NCI-H2227 treated with DMSO at 0.1 percent for 48 hours (cell line): Measurements from ENCODE around the gene NIT1.

ENCODE experiments used
- DNase-seq: peaks from one replicate; lab custom pipeline; 2025; lab: John Stamatoyannopoulos, UW

Gene NIT1

DNA sequence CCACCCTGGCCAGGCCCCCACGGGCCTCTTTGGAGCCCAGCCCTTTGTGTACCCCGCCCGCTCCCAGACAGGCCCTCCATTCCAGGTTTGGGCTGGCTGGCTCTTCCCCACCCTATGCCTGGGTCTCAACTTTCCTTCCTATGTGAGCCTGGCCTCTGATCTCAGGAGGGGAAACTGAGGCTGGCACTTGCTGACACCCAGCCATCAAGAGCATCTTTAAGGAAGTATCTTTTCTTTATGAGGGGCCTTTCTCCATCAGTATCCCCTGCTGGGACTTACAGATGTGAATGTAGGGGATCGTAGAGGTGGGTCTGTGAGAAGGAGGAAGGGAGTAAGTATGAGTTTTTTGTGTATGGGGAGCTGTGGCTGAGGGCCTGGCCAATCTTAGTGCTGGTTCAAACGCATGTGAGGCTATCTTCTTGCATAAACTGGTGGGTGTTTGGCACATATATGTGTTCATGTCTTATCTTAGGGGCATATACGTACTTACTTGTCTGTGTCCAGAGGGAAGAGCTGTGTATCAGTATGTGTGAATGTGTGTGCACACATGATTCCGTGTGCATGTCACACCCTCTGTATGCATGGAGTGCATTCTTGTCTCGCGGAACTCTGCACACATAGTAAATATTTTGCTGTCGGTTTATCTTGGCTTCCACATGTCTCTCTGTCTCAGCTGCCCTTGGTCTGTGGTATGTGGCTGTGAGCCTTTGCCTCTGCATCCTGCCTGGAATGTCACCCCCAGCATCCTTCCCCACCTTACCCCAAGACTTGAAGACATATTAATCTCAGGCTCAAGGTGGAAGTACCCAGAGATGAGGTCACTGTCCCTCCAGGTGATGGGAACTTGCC lies 33.9 kb upstream of the NIT1 start:
- DNase-seq: no peak

DNA sequence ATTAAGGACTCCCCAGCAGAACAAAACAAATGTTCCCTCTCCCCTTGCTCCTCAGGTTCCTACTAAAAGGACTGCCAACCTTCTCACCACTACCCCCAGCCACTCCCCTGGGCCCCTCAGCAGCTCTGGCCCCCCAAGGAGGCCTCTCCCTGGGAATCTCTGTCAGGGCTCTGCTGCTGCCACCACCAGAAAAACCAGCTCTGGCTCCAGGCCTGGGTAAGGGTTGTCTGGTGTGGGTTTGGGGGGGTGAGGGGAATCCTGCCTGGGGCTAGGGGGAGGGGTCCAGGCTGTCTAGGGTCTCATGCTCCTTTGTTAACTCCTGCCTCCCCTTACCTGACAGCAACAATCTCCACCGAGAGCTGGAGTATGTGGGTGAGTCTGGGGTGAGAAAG lies 33.3 kb upstream of the NIT1 start:
- no peak for DNase-seq

DNA sequence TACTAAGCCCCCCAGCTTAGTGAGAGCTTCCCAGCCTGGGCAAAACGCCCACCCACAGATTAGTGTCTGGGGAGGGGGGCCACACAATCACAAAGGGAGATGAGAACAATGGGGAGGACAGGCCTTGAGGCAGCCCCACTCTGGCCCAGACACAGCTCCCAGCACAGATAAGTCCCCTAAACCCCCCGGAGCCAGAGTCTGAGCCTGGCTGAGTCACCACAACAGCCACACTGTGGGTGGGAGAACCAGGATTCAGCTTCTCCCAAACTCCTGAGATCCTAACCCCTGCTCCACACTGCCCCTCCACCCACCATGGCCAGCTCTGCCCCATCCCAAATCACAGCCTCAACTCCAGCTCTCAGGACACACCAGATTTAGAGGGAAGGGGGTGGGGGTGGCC lies 32.7 kb upstream of the NIT1 start:
- DNase-seq: no peak

DNA sequence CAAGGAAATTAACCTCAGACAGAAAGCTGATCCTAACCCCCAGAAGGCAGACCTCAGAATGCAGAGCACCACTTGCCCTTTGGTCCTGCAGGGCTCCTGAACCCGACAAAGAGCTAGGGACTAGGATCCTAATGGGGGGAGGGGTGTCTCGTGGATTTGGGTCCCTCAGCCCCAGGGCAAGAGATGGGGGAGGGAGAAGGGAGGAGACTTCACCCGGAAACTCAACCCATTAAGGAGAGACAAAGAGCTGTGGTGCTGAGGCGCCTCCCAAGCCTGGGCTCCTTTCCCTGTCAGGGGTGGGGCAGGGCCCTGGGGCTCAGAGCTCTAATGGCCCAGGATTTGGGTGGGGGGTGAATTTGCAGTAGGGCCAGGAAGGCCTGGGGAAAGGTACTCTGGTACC lies 31.4 kb upstream of the NIT1 start:
- DNase-seq: no peak

DNA sequence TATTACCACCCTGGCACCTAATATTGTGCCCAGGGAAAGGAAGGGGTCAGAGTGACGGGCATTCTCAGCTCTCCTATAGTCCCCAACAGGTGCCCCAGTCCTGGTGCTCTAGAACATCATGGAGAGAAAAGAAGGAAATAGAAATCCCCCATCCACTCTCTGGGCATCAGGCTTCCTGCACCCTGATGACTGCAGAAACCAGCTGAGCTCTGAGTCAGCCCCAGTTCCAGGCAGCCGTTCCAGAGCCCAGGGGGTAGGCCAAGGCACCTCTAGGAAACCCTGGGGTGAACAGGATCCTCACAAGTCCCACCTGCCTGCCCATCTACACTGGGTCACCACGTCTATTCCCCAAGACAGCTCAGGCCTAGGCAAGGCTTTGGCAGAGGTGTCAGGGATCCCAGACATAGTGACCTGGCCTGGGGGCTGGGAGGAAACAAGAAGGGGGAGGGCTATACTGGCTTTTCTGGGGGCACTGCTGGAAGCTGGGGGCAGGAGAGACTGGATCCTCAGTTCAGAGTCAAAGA lies 29.3 kb upstream of the NIT1 start:
- DNase-seq: no peak

DNA sequence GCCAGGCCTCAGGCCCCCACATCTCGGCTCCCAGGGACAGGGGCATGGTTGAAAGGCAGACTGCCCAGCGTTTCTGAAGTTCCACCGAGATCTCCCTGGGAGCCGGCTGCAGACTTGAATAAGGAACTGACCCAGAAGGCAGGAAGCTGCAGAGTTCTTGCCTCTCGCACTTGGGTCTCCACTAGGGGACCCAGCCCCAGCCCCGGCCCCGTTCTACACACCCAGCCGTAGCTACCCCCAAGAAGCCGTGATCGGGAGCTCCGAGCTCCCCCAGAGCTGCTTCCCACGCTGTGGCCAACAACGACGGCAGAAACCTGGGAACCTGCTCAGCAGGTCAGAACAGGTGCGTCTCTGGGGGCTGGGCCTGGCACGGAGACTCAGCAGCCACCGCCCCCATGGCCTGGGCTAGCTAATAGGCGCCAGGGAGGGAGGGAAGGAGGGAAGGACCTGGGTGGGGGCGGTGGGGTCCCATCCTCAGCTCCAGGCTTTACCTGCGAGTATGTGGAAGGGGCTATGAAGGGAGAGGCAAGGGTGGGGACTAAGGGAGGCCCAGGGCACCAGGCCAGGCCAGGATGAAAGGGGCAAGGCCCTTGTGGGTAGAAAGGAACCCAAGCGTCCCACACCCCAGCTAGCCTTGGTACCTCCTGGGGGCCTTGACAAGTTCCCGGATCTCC lies 28.5 kb upstream of the NIT1 start, which contains the start of gene NECTIN4:
NECTIN4 (minus strand) TSS at position 308 of the 674 bp plus-strand sequence; CDS start at position 46, 262 bp downstream.
- no peak for DNase-seq

DNA sequence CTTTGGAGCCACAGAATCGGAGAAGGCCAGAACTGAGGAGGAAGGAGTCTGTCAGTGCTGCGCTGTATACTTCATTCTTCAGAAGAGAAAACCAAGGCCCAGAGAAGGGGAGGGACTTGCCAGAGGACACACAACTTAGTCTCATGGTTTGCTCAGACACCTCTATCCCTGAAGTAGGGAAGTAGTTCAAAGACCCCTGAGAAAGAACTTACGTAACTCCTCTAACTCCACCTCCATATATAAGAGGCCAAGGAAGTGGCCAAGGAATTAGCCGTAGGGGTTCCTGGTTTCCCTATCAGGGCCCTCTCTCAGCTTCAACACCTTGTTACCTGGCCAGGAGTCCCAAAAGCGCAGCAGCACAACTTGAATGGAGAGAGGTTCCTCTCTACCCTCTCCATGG lies 28.0 kb upstream of the NIT1 start:
- no peak for DNase-seq

DNA sequence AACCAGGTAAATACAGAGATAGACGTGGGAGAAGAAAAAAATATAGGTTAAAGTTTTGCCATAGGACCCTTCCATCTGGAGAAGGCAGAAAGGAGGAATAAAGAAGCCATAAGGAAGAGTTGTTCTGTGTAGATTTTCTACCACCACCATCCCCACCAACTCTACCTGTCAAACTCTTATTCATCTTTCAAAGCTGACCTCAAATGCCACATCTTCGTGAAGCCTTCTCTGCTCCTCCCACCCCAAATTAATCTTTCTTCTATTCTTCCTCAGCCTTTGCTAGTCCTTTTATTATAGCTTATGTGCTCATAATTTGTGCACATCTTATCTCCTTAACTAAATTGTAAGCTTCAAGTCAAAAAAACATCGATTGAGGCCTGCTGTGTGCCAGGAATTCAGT lies 27.3 kb upstream of the NIT1 start:
- peak; percentile 10 for DNase-seq

DNA sequence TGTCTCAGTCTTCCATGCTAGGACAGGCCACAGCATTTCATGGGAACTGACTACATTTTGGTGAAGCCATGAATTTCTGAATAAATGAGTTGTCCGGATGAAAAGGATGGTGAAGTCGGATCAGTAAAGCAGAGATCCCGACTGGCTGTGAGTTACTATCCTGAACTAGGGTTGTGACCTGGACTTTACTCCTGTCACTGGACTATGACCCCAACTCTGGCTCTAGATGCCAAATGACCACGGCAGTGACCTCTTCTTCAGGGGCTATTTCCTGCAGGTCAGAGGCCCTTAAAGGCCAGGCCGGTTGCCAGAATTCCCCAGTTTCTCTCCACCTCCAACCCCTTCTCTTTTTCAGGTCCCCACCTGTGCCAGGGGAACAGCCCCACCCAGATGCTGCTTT lies 26.8 kb upstream of the NIT1 start:
- DNase-seq: no peak

DNA sequence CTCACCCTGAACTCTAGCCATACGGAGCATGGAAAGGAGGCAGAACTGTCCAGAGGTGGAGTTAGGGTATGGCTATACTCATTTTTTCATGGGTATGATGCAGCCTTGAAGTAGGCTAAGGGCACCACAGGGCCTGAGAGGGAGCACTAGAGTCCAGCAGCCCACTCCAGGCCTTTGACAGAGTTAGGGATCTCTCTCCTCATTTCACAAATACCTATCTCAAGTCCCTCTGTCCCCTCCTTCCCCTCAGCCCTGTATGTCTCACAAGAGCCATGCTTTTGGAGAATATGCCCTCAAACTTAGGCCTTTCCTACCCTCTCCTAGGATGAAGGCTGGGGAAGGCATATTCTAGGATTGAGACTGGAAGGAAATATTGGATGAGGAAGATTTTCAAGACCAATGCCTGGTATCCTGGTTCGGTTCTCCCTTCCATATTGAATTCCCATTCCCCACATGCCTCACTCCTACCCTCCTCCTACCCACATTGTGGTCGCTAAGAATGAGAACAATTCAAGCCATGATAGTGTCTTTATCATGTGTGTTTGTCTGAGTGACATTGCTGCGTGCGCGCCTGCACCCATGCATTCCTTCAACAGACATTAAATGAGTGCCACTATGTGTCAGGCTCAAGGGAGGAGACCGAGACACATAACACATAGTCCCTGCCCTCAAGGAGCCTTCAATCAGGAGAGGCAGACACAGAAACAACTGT lies 26.0 kb upstream of the NIT1 start:
- DNase-seq: no peak

DNA sequence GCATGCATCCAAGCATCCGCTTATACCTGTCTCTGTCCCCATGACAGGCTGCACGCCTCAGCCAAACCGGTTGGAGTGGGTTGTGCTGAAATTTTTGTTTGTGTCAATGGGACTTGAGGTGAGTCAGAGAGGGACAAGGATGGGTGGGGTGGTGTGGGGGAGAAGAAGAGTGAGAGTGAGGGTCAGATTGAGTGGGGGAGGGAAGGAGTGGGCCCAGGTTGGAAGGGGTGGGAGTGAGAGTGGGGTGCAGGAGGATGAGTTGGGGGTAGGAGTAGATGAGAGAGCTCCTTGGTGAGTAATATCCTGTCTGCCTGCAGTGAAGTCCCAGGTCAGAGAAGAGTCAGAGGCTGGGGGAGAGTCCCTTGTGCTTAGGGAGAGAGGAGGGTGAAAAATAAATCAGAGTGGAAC lies 25.3 kb upstream of the NIT1 start:
- no peak for DNase-seq

DNA sequence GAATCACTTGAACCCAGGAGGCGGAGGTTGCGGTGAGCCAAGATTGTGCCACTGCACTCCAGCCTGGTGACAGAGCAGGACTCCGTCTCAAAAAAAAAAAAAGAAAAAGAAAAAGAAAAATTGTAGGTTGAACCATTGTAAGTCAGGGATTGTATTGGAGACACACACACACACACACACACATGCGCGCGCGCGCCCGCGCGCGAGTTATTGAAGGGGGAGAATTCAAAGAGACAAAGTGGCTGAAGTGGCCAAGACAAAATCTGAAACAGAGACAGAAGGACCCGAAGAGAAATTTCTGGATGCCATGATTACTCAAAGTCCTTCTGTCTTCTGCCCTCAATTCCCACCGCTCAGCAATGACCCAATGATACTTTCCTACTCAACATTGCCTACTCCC lies 23.4 kb upstream of the NIT1 start:
- no peak for DNase-seq

DNA sequence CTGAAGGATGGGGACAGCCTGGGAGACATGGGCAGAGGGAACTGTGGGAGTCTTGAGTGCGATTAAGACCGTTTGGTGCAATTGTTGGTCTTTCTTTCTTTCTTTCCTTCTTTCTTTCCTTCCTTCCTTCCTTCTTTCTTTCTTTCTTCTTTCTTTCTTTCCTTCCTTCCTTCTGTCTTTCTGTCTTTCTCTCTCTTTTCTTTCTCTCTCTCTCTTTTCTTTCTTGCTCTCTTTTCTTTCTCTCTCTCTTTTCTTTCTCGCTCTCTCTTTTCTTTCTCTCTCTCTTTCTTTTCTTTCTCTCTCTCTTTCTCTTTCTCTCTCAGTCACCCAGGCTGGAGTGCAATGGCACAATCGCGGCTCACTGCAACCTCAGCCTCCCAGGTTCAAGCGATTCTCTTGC lies 22.7 kb upstream of the NIT1 start:
- DNase-seq: no peak

DNA sequence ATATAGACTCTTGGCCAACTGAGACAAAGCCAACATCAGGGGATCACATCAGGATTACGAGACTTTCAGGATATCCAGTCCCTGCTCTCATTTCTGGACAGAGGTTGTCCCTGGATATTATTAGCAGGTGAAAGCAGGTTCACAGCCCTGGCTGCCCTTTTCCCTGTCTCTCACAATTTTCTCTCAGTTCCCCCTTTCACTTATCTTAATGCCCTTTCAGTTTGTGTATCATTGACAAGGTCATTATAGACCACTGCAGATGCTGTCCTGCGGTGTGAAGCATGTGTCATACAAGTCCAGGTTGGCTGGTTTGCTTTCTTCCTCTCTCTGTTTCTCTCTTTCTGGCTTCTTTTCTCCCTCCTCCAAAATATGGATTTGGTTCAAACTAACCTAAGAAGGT lies 21.9 kb upstream of the NIT1 start:
- no peak for DNase-seq

DNA sequence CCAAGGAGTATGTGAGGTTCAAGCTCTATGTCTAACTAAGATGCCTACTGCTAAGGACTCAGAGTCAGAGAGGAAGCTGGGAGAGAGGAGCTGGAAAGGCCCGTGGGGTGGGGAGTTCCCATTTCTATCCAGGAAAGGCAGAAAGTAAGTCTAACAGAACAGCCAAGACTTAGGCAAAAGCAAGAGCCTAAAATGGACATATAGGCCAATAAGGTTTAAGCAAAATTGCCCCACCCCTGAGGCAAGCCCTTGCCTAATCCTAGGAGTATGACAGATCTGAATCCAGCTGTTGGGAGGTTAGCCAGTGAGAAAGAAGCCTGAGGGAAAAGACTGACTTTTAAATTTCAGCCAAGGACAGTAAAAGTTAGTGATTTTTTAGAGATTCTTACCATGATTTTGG lies 21.4 kb upstream of the NIT1 start:
- no peak for DNase-seq

DNA sequence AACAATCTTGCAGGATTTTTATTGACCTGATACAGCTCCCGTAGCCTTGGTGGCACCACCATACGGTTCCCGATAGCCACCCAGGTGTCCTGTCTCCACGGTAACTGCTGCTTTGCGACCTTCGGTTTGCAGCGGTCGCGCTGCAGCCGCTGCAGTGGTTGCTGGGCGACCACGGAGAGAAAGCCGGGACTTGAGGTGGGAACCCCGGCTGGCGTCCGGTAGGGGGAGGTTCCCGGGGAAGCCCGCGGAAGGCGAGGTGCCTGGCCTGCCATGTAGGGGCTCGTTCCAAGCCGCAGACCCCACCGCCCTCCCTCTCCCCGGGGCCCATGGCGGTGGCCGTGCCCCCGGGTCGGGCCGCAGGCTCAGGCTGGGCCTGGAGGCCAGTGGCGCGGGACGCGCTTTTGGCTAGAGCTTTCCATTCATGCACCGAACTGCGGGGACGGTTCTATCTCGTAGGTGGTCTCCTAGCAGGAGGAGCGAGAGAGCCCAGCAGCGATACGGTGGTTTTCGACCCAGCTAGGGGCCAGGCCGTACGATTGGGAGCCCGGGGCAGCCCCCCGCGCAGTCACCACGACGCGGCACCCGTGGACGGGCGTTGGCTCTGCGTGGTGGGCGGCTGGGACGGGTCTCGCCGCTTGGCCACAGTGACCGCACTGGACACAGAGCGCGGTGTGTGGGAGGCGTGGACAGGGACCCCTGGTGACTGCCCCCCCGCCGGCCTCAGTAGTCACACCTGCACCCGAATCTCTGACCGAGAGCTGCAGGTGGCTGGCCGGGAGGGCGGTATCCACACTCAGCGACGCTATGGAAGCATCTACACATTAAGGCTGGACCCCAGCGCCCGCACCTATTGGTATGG lies 19.5 kb upstream of the NIT1 start, which contains the start of gene KLHDC9:
KLHDC9 (plus strand) TSS at position 152 of the 859 bp plus-strand sequence; CDS start at position 327, 175 bp downstream.
- peak; percentile 75 for DNase-seq

DNA sequence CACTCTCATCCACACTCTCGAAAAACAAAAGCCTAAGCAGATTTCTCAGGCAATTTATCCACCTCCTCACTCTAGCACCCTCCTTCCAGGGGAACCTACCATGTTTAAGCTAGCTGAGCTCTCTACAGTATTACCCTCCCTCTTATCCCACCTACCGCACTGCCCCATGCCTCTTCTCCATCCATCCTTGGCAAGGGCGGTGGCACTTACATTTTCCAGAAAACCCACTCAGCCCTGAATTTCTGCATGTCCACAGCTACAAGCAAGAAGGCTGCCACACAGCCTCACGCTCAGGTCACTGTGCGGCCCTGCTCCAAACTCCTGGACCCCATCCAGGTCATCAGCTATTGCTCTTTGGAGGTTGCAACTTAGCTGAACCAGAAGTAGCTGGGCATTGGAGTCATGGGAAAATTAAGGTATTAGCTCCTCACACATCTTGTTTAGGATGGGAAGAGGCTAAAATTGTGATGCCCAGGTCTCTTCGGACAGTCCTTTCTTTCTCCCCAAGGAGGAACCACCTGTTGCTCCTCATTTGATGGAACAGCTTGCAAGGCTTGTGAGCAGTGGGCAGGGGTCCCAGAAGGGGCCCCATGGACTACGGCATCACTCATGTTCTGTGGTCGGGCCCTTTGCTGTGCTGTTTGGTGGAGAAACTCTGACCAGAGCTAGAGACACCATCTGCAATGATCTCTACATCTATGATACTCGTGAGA lies 18.7 kb upstream of the NIT1 start:
- no peak for DNase-seq

DNA sequence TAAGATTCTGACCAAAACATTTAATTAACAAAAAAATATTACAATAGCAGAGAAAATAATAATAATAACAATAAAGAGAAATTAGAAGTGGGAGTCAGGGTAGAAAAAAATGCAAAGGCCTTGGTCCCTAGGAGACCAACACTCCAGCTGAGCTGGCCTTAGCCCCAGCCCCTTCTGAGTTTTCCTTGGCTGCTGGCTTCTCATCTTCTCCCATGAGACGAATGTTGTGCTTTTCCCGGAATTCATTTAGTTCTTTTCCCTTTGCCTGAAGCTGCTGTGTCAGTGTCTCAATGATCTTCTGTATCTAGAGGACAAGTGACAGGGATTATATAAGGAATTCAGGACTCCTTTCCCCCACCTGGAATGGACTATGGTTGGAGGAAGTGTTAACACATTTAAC lies 17.3 kb upstream of the NIT1 start:
- DNase-seq: no peak

DNA sequence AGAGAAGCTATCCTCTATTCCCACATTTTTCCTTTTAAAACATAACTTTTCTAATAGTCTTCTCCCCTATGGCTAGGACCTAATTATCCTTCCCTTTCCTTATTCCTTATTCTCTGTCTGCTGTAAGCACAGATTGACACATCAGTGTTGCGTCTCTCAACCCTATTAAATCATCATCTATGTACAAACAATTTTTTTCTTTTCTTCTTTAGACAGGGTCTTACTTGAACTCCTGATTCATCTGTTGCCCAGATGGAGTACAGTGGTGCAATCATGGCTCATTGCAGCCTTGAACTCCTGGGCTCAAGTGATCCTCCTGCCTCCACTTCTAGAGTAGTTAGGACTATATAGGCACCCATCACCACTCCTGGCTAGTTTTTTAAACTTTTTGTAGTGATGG lies 11.5 kb upstream of the NIT1 start:
- no peak for DNase-seq

DNA sequence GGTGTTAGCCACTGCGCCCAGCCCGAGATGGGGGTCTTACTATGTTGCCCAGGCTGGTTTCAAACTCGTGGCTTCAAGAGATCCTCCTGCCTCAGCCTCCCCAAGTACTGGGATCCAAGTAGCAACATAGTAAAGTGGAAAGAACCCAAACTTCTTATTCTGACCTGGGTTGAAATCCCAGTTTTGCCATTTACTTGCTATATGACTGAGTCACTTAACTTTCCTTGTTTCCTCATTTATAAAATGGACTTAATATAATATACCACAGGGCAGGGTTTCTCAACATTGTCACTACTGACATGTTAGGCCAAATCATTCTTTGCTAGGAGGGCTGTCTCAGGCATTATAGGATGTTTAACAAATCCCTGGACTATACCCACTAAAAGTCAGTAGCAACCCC lies 6.8 kb upstream of the NIT1 start:
- no peak for DNase-seq

DNA sequence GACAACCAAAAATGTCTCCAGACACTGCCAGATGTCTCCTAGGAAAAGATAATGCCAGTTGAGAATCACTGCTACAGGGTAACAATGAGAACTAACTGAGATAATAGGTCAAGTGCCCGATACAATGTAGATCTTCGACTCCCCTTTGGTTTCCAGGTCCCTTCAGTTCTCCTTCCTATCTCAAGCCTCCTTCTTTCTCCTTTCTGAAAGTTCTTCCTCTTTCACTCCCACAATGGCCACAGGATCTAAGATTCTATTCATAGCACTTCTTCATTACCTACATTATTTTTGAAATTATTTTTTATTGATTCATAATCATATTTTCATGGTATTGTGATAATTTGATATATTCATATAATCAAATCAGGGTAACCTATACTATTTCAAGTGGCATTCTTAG lies 6.4 kb upstream of the NIT1 start:
- no peak for DNase-seq
